Endothelial cell of umbilical vein (primary cell): Measurements from ENCODE around the gene RHBDF1. TPM values are rescaled to one million over a fixed set of nuclear protein-coding genes. Genes with fewer than 3 reads are reported as not detected.

Source experiments
- BruUV-seq: library from RNA; stranded (reverse); fragments of 400-500 nt; replicated peaks from 2 replicates; lab custom pipeline; 2021; lab: Mats Ljungman, UMichigan
- CTCF ChIA-PET: fragments of 300-600, 350-600 bp; sonication (Branson Sonifier 250); formaldehyde crosslinking; loops from one replicate; lab custom pipeline; 2021; ENCODE audit warnings: antibody characterized with exemption, inconsistent platforms; lab: Charles Lee
- POLR2A ChIA-PET: fragments of 300-600, 350-600 bp; sonication (Branson Sonifier 250); formaldehyde crosslinking; loops from one replicate; lab custom pipeline; 2021; ENCODE audit warnings: antibody characterized with exemption, inconsistent platforms; lab: Charles Lee
- DNase-seq: peaks from one replicate; pipeline ENCODE4 v3.0.0-alpha.2; 2011; ENCODE audit warnings: low read depth, low spot score
- FAIRE-seq: peaks from 2 replicates; lab custom pipeline; 2011; peaks lifted over from hg19 to GRCh38; lab: Jason Lieb, UNC
- H2AFZ ChIP-seq: 2 replicates; pipeline ENCODE4 v1.6.0; 2012; ENCODE audit warnings: low read depth, low read length, control low read depth, inconsistent platforms
- H3K27ac ChIP-seq: 2 replicates; pipeline ENCODE4 v1.5.1; 2011; ENCODE audit warnings: low read depth, mild to moderate bottlenecking, control low read depth, low read length, moderate library complexity; ENCODE audit not compliant: insufficient read depth
- H3K27me3 ChIP-seq, 2 experiments: 2 replicates each; pipeline versions ENCODE4 v1.6.0 to v1.6.1; 2011; ENCODE audit warnings: low read length in 2 of 2, mixed read lengths in 1 of 2; ENCODE audit not compliant: control insufficient read depth in 2 of 2, insufficient read depth in 2 of 2
- H3K36me3 ChIP-seq, 2 experiments: 2 replicates in 1 of 2; 3 replicates in 1 of 2; pipeline ENCODE4 v1.5.1; 2011; ENCODE audit warnings: low read length in 2 of 2, mild to moderate bottlenecking in 1 of 2, moderate library complexity in 1 of 2; ENCODE audit not compliant: control insufficient read depth in 2 of 2, insufficient read depth in 2 of 2; ENCODE audit errors: extremely low read depth in 1 of 2
- H3K4me1 ChIP-seq: 3 replicates; pipeline ENCODE4 v1.5.1; 2011; ENCODE audit warnings: mild to moderate bottlenecking, low read length; ENCODE audit not compliant: control insufficient read depth, insufficient read depth; ENCODE audit errors: extremely low read depth
- H3K4me2 ChIP-seq: 2 replicates; pipeline ENCODE4 v1.6.1; 2011; ENCODE audit warnings: low read length, control low read depth, mixed read lengths; ENCODE audit not compliant: insufficient read depth
- H3K4me3 ChIP-seq, 3 experiments: fragments of 200-600 bp in 1 of 3; sonication (generic), shearing (Covaris generic) in 1 of 3; replicated peaks in 1 of 3; 2 replicates each; pipeline ENCODE4 v1.5.1; 2011 to 2016; ENCODE audit warnings: control low read depth in 3 of 3, low read length in 3 of 3, mild to moderate bottlenecking in 2 of 3, inconsistent platforms in 1 of 3, low read depth in 1 of 3, moderate library complexity in 1 of 3; ENCODE audit not compliant: insufficient read depth in 1 of 3
- H3K79me2 ChIP-seq: 2 replicates; pipeline ENCODE4 v1.6.0; 2012; ENCODE audit warnings: low read length, inconsistent platforms; ENCODE audit not compliant: control insufficient read depth, insufficient read depth
- H3K9ac ChIP-seq: replicated peaks from 2 replicates; pipeline ENCODE3; 2011; ENCODE audit warnings: low read length, control low read depth; ENCODE audit not compliant: insufficient read depth; ENCODE audit errors: extremely low read depth
- H3K9me1 ChIP-seq: replicated peaks from 3 replicates; pipeline ENCODE4 v1.6.0; 2011; ENCODE audit warnings: mild to moderate bottlenecking, low read length; ENCODE audit not compliant: control insufficient read depth, insufficient read depth; ENCODE audit errors: extremely low read depth
- H3K9me3 ChIP-seq: replicated peaks from 2 replicates; pipeline ENCODE4 v1.5.1; 2012; ENCODE audit warnings: low read length, inconsistent platforms; ENCODE audit not compliant: control insufficient read depth, insufficient read depth
- H4K20me1 ChIP-seq: replicated peaks from 2 replicates; pipeline ENCODE3; 2011; ENCODE audit warnings: mild to moderate bottlenecking, low read length; ENCODE audit not compliant: control insufficient read depth, insufficient read depth; ENCODE audit errors: extremely low read depth
- EZH2 ChIP-seq: IDR thresholded peaks from 2 replicates; pipeline ENCODE4 v1.6.1; 2012; ENCODE audit warnings: borderline replicate concordance, low read depth, mild to moderate bottlenecking, moderate library complexity, low read length, inconsistent platforms; ENCODE audit not compliant: severe bottlenecking
- FOS ChIP-seq: IDR thresholded peaks from 2 replicates; pipeline ENCODE4 v1.6.1; 2011; ENCODE audit warnings: mild to moderate bottlenecking, low read length, moderate library complexity, borderline replicate concordance; ENCODE audit not compliant: insufficient read depth
- GATA2 ChIP-seq: IDR thresholded peaks from 2 replicates; pipeline ENCODE4 v1.7.0; 2011; ENCODE audit warnings: low read depth, mild to moderate bottlenecking, moderate library complexity, mixed read lengths, low read length; ENCODE audit not compliant: insufficient read length, insufficient read depth
- JUN ChIP-seq: IDR thresholded peaks from 2 replicates; pipeline ENCODE4 v1.6.1; 2011; ENCODE audit warnings: borderline replicate concordance, low read depth; ENCODE audit not compliant: insufficient read length, insufficient read depth
- MYC ChIP-seq: IDR thresholded peaks from one replicate; pipeline ENCODE4 v1.6.1; 2011; ENCODE audit warnings: mild to moderate bottlenecking, low read depth, low read length
- POLR2A ChIP-seq: IDR thresholded peaks from 2 replicates; pipeline ENCODE4 v1.6.1; 2012; ENCODE audit warnings: low read depth, mild to moderate bottlenecking, control low read depth, low read length
- POLR2AphosphoS5 ChIP-seq: IDR thresholded peaks from 2 replicates; pipeline ENCODE4 v1.6.1; 2012; ENCODE audit warnings: low read depth, mild to moderate bottlenecking, control low read depth, low read length, moderate library complexity; ENCODE audit not compliant: insufficient read depth
- dilution Hi-C: fragments of 300-500 bp; cut with MboI; formaldehyde crosslinking; loops from one replicate; pipeline ENCODE4 v1.15.0; 2019; ENCODE audit warnings: low sequenced_read_pairs; ENCODE audit not compliant: extremely low pct_ligation_motif_present
- intact Hi-C: fragments of 100-400 bp; cut with micrococcal nuclease; formaldehyde crosslinking; loops from one replicate; pipeline ENCODE4 v1.10.0; 2022
- polyA plus RNA-seq, 4 experiments: library from polyadenylated mRNA; depleted of rRNA in 3 of 4; stranded (reverse) in 3 of 4; unstranded in 1 of 4; fragments of >200 nt; gene quantifications; 2 replicates each; pipeline versions ENCODE4 v1.2.1 to v1.2.3, GENCODE V29; 2011 to 2012; ENCODE audit warnings: missing spikeins in 1 of 4
- total RNA-seq: library from RNA; stranded (reverse); gene quantifications from 2 replicates; pipeline ENCODE4 v1.2.3, GENCODE V29; 2021
- TF ChIP-seq, protein P1 (sequence below), 2 donors: IDR thresholded peaks; 1 replicate in 1 of 2; 2 replicates in 1 of 2; pipeline ENCODE4 v1.5.1; 2011; ENCODE audit warnings: low read length in 2 of 2, mild to moderate bottlenecking in 2 of 2, moderate library complexity in 2 of 2, control low read depth in 1 of 2, inconsistent platforms in 1 of 2, low read depth in 1 of 2; ENCODE audit not compliant: insufficient read depth in 1 of 2; ENCODE audit errors: extremely low read depth in 1 of 2
- TF ChIP-seq, protein P2 (sequence below): IDR thresholded peaks from 2 replicates; pipeline ENCODE4 v1.6.1; 2011; ENCODE audit not compliant: insufficient read depth, insufficient read length

Gene RHBDF1
- total and polyA plus RNA-seq, 2 donors (not counting 3 experiments of a cell fraction or from before 2014, with no cell fraction given) = 57.0 to 113 TPM

DNA sequence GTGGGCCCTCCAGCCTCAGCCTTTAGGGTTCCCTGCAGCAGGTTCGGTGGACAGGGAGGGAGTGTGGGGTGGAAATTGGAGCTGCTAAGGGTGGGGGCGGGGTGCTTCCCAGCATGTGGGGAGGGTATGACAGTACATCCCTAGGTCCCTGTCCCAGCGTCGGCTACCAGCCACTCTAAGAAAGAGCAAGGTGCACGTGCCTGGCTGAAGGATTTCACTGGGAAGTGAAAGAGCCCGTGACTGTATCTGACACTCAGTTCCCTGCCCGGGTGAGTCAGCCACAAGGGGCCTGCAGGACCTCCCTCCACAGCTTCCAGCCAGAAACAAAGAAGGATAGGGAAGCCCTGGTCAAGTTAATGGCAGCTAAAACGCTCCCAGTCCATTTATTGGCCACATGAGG, 14.7 kb downstream of the RHBDF1 start:
- intact Hi-C loops (no loop called here), dilution Hi-C loops (no loop called here)
- FAIRE-seq (no peak), DNase-seq (no peak)
- peaks cover 0 to 56% of the 10 kb centered on the region in 2 experiments for H3K36me3 ChIP-seq
- BruUV-seq = no TSS peak
- H2AFZ ChIP-seq = no peak overlapping the region
- H3K9me1 ChIP-seq = no peaks in the 10 kb centered on the region
- CTCF ChIA-PET = interaction anchor here (1.1 to 2.7 kb wide), 2 partner anchors 8 to 40 kb away, joined by 6 to 17 read pairs; no protein-coding TSS in a partner anchor
- no peak overlapping the region for H3K4me3 ChIP-seq
- peaks cover 3% of the 10 kb centered on the region for H3K4me1 ChIP-seq
- H4K20me1 ChIP-seq = no peaks in the 10 kb centered on the region
- POLR2A ChIA-PET = no interaction called here
- no peak overlapping the region for H3K4me2 ChIP-seq
- no peak for TF ChIP-seq MYC
- TF ChIP-seq EZH2 = no peak
- no peak for TF ChIP-seq FOS
- no peak for TF ChIP-seq JUN
- no peak for TF ChIP-seq GATA2
- TF ChIP-seq, protein P1, sequence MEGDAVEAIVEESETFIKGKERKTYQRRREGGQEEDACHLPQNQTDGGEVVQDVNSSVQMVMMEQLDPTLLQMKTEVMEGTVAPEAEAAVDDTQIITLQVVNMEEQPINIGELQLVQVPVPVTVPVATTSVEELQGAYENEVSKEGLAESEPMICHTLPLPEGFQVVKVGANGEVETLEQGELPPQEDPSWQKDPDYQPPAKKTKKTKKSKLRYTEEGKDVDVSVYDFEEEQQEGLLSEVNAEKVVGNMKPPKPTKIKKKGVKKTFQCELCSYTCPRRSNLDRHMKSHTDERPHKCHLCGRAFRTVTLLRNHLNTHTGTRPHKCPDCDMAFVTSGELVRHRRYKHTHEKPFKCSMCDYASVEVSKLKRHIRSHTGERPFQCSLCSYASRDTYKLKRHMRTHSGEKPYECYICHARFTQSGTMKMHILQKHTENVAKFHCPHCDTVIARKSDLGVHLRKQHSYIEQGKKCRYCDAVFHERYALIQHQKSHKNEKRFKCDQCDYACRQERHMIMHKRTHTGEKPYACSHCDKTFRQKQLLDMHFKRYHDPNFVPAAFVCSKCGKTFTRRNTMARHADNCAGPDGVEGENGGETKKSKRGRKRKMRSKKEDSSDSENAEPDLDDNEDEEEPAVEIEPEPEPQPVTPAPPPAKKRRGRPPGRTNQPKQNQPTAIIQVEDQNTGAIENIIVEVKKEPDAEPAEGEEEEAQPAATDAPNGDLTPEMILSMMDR (IDR thresholded peaks at IDR 0.05; ENCODE audit: extremely low read depth in 1 of 2, insufficient read depth in 1 of 2, low read depth in 1 of 2, low read length in 2 of 2) = no peak
- TF ChIP-seq POLR2AphosphoS5 = no peak
- TF ChIP-seq, protein P2, sequence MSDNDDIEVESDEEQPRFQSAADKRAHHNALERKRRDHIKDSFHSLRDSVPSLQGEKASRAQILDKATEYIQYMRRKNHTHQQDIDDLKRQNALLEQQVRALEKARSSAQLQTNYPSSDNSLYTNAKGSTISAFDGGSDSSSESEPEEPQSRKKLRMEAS = no peak
- no peak for TF ChIP-seq POLR2A
- peaks cover 3% of the 10 kb centered on the region for H3K79me2 ChIP-seq
- H3K9me3 ChIP-seq = no peaks in the 10 kb centered on the region
- H3K27me3 ChIP-seq = no peaks in the 10 kb centered on the region
- H3K9ac ChIP-seq = no peak overlapping the region
- no peak overlapping the region for H3K27ac ChIP-seq
